CD4-positive, alpha-beta T cell treated with Interleukin-10 for 1 hour (primary cell): ENCODE results near the gene NEB.
"Not testable (repeated sequence)": the region's sequence is repeated elsewhere in the genome, so short reads cannot be mapped to it uniquely, and the experiment has no call there.

Experiments
- DNase-seq: peaks from one replicate; pipeline ENCODE4 v3.0.0-alpha.2; 2020

The NEB gene

DNA sequence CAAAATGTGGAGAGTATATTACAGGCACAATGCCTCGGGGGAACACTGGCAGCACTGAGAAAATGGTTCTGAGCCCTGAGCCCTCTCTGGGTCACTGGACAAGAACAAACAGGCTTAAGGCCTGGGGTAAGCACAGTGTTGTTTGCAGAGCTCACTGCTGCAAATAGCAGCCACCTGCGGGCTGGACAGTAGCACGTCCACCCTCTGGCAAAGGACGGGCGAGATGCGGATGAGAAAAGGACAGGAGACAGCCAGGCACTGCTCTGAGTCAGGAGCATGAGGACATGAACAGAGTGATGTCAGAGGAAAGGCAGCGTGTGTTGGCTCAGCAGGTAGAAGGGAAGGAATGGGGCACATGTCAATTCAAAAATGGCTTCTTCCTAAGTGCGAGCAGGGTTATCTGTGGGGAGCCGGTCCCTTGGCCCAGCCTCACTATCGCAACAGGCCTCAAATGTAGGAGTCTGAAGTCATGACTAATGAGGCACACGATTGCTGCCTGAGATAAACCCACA, 25.9 kb upstream of the NEB start:
- DNase-seq: no peak

DNA sequence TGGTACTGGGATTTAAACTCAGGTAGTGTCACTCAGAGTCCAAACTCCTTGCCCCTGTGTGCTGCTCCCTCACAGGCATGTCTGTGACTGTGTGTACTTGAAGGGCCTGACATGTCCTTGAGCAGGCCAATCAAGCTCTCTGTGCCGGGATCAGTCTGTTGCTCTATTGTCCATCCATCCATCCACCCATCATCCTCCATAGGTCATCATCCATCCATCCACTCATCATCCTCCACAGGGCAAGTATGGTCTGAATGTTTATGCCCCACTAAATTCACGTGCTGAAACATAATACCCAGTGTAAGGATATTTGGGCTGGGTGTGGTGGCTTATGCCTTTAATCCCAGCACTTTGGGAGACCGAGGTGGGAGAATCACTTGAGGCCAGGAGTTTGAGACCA, 24.5 kb upstream of the NEB start:
- DNase-seq: no peak

DNA sequence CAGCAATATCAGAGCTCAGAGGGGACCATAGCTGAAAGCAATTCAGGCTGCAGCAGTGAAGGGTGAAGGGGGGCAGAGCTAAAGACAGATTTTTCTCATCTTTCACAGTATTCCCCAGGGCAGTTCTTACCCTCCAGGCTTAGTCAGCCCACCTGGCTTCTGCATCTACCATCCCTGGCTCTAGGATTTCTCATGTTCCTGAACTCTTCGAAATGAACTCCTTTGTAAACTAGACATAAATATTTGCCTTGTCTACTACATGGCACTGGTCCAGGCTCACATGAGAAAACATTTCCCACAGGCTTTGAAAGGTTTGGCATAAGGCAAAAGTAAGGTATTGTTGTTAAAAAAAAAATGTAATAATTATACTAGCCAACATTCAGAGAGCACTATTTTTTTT, 23.6 kb upstream of the NEB start:
- no peak for DNase-seq

DNA sequence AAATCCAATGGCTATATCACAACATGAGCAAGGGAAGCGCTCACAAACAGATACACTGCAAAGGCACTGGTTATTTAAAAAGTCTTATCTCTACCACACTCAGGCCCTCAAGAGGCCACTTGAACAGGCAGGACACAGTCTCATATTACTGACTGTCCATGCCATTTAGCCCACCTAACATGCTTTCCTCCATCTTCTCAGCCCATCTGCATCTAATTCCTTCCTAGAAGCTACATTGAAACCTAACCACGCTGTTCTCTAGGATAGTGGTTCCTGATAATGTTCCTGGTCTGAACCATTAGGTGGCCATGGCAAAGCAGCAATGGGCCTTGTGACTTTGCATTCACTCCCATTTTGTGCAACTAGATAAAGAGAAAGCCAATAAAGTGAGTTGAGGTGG, 22.5 kb upstream of the NEB start:
- no peak for DNase-seq

DNA sequence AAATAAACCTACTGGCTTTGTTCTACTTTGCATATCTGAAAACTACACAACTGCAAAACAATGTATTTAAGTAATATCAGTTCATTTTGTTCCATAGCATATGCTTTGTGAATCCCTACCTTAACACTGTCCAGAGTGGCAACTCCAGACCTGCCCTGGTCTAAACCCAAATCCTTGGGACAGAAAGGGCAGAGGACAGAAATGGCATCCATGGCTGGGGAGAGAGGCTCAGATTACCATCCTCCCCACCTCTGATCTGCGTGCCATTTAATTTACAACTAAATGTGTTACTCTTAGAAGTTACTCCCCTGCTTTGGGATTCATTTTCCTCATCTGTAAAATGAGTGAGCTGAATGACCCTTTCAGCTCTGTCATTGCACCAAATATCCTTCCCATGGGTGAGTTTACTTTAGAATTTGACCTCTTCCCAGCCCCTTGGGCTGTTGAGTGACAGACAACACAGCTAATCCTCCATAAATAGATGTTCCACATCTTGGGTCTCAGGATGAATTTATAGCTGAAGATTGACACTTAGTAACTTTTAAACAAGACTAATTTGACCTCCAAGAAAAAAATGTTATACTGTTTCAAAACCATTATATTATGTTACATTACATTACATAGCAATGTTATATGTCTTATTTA, 20.1 kb upstream of the NEB start:
- no peak for DNase-seq

DNA sequence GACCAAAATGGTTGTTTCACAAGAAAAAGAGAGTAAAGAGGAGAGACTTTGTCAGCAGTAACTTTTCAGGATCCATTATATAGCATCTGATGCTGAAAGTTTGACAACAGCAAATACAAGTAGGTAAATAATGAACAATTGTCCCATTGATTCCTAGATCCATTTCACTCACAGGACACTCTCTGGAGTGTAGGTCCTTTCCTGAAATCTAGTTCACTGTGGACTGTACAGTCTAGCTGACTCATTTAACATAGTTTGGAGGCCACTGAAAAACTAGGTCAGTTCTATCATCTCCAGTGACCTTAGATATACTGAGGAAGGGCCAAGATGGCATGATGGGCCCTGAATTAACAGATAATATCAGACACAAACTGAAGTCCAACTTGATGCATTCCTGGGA, 19.3 kb upstream of the NEB start:
- DNase-seq: no peak

DNA sequence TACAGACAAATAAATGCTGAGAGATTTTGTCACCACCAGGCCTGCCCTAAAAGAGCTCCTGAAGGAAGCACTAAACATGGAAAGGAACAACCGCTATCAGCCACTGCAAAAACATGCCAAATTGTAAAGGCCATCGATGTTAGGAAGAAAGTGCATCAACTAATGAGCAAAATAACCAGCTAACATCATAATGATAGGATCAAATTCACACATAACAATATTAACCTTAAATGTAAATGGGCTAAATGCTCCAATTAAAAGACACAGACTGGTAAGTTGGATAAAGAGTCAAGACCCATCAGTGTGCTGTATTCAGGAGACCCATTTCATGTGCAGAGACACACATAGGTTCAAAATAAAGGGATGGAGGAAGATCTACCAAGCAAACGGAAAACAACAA, 11.0 kb upstream of the NEB start:
- not testable (repeated sequence) for DNase-seq

DNA sequence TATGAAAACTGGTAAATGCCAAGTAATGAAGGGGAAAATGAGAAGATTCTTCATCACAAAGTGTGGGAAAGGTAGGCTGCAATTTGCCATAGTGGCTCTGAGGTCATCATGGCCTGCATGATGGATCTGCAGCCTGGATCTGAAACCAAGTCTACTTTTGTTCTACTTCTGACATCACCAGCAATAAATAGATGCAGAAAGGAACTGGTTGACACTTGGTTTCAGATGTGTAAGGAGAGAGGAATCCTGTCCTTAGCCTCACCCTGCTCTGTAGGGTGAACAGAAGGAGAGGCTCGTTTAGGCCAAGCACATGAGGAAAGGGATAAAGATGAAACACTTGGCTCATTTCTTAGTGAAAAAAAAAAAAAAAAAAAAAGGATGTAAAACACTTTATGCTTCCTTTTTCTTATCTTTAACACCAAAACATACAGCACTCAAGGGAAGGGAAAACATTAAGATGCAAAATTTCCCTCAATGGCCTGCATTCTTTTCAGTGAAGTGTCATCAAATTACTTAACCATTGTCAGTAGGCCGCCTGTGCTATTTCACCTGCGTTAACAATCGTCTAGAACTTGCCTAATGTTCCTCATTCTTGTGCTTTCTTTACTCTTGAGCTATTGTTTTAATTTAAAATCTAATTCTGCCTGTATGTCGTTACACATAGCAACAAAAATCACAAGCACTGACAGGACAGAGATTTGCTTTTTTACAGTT, 3.9 kb downstream of the NEB start:
- no peak for DNase-seq

DNA sequence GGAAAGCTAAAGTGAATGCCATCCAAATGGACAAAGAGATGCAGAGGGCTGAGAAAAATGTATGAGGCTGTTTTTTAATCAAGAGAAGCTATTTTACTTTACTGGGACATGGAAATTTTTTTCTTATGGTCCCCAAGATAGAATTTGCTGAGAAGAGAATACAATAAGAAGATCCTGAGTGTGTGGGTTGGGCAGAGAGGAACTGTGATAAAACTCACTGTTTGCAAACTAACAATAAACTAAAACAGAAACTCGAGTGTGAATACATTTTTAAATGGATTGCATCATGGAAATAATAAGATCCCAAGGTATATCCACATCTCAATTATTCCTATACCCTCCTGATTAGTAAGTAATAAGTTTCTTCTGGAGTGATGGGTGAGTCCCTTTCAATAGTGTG, 4.4 kb downstream of the NEB start:
- no peak for DNase-seq

DNA sequence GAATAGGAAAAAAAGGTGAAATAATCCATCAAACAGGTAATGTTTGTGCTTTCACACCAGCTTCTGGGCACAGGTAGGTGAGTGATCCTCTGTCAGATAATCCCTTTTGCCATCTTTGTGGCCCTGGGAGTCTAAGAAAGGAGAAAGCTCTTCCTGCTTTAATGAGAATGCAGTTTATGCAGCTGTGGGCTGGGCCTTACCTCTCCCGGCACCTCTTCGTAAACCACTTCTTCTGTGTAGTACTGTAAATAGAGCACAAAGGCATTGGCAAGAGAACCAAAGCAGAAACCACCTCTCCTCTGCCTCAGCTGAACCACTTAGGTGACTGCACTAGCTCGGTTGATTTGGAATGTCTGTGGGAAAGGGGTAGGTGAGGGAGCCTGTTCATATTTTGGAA, 4.9 kb downstream of the NEB start:
- DNase-seq: no peak

DNA sequence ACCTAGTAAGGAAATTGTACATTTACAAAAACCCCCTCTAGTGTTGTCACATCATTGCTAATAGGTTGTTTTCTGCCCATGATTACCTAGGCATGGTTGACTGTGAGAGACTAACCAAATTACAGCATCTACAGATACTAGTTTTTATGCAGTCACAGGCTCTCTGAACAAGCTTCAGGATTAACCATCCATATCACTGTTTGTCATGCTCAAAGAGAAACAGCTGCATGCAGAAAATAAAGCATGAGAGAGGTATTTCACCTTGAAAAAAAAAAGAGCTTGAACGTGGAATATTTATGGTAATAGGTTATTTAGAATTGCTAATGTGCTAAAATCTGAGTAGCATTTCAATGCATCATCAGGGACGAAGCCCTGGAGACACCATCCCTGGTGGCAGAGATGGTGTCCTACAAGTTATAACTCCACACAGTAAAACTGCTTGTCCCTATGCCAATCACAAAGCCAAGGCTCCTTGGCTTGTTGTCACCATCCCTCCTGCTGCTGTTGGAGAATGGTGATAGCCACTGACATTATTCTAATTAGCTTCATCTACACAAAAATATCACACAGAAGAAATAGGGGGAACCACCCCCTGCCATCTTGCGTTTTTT, 5.4 kb downstream of the NEB start:
- DNase-seq: no peak

DNA sequence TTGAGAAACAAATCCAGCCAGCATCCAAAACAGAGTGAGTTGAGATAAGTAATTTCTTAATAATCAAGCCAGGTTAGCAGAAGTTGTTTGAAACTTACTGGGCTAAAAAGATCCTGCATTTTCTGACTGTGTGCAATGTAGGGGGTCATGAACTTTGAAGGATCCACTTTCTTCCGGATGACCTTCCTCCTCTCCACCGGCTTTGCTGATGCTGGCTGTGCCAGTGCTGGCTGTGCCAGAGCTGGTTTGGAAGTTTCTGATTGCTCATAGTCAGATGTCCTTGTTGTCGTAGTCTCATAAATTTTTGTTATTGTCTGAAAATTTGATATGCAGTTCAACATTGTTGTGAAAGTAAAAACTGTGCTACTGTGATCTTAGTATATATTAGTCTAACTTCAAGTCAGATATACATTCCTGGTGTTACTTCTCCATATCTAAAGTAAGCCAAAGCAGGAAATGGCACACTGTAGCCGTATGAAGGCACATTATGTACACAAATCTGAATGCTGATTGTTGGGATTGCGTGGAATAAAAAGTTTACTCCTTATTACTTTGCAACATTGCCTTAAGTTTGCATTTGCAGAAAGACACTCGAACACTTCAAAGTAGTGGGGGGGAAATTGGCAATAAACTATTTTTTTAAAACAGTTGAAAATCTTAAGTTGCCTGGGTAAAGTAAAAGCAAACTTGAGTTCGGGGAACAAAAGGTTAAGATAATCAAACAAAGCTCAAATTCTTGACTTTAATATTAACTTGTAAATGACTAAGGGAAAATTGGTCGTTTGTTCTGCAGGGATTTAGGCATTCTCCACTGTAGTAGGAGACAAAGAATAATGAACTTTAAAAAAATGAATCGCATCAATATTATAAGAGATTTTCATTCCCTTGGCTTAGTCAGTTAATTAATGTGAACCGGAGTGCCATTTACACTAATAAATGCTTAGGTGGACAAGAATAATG, 6.4 kb downstream of the NEB start:
- no peak for DNase-seq

DNA sequence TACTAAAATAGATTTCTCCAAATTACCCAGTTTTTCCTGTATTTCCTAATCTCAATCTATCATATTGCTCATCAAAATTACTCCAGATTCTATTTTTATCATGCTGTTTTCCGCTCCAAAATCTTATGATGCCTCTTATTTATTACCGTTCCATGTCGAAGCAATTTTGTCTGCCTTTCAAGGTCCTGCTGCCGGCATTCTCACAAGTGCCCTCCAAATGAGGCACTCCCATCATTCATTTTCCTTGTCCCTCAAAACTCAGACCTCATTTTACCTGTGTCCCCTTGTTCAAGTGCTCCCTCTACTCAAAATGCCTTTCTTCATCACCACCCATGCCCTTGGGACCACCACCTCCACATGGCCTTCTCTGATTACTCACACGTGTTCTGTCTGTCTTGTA, 13.1 kb downstream of the NEB start:
- no peak for DNase-seq

DNA sequence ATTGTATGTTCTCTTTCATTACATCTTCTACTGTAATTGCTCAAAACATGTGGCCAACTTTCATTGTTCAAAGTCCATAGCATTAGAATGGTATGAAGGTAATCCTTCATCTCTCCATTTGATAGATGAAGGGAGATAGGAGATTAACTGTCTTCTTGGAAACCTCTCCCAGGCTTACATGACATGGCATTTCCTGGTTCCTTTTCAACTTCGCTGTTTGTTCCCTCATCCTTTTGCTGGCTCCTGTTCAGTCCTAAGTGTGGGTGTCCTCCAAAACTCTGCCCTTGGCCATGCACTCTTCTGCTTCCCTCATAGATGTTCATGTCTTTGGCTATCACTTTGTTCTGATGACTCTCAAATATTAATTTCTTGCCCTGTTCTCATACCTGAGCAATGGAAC, 13.8 kb downstream of the NEB start:
- DNase-seq: no peak

DNA sequence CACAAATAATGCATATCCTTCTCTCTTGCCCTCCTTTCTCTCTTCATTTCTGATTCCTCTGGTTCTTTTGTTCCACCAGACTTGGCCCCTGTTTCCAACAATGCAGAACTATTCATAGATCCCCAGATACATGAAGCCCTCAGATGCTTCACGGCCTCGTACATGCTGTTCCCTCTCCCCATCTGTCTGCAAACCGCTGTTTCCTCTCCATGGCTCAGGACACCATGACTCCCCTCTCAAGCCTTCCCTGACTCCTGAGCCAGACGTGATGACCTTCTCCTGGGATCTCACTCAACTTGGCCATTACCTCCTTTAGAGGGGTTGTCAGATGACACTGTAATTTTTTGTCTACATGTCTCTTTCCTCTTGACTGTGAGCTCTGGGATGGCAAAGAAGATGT, 15.5 kb downstream of the NEB start:
- DNase-seq: no peak

DNA sequence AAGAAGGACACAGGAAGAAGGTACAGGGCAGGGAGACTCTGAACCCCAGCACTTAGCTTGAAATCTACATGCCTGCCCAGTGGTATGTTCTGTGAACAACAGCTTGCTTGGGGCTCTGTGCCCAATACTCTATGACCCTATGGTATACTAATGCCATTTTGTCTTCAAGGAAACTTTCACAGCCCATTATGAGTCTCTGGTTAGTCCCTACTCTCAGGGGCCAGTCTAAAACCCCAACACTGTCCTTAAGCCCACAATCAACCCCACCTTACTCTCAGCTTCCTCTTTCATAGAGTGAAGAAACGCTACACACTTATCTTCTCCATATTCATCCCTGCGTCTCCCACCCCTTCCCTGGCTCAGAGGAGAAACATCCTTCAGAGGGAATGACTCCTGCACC, 16.0 kb downstream of the NEB start:
- DNase-seq: no peak

DNA sequence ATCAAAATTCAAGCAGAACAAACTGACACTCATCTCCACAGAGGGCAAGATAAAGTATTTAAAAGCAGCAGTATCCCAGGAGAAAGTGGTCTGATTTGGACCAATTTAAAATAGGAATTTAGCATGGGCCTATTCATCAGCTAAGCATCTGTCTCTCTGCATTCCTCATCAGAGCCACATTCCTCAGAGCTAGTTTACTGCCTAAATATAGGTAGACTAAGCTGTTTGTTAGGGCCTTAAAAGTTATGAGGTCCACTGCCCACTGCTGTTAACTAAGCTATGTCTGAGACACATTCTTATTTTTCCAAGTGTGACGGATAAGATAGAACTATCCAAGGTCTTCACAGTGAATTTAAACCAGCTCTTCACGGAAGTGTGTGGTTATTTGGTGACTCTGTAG, 17.6 kb downstream of the NEB start:
- DNase-seq: no peak

DNA sequence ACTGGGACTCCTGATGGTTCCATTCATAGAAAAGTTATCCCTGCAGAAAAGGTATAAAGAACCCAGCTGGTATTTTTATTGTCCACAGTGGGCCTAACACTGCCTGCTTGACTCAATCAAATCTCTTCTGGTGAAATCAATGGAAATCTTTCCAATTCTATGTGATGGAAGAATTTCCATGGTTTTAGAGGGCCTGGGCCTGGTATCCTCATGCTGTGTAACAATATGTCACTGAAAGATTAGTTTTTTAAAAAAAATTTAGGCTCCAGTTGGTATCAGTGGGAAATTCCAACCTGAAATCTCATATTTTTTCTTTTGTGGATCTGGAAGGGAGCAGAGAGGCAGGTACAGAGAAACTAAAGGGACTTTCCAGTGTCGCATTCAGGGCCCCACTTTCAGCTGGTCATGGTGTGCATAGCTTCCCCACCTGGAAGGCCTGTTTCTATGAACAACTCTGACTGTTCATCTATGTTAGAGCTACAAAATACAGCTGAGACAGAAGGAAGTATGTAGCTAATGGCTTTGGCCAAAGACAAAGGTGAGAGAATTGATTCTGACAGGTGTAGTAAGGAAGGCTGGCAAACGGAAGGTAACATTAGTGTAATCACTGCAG, 20.9 kb downstream of the NEB start:
- DNase-seq: no peak

DNA sequence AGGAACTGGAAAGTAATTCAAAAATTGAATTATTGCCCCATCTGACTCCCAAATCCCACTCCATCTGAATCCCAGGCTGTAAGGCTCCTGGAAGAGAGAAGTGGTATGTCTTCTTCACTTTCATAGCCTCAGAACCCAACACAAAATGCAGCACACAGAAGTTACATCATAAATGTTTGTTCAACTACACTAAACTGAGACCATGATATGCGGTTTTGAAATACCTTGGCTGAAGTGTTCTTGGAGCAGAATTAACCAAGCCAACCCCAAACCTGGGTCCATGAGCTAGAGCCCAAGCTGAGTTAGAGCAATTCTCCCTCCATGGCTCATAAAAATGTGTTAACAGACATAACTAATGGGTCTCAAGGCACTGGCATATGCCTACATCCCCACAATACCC, 23.3 kb downstream of the NEB start:
- no peak for DNase-seq

DNA sequence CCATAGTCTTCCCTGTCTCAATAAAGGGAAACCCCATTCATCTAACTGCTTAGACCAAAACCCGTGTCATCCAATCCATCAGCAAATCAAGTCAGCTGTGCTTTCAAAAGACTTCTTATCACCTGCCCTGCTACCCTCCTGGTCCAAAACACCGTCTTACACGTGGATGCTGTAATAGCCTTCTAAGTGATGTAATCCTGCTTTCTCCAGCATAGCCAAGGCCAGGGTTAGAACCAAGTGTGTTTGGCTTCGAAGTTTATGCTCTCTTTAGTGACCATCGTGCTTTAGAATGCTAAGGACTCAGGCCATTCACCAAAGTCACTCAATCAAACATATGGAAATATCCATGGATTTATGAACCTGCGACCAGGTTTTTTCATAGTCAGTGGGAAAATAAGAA, 25.5 kb downstream of the NEB start:
- no peak for DNase-seq

DNA sequence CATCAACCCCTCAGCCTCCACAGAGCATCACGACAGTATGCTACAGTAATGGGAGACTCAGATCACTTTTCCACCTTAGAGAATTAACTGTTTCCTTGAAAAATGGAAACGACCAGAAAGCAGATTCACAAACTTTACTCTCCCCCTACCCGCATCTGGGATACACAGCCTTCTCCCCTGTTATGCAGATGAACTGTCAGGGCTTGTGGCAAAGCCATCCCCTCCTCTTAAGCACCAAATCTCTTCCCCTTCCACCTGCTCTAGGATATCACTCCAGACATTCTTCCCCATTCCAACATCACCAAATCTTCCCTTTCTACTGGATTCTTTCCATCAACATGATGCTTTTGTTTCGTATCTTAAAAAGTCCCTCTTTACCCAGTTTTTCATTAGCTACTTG, 26.4 kb downstream of the NEB start:
- DNase-seq: no peak

DNA sequence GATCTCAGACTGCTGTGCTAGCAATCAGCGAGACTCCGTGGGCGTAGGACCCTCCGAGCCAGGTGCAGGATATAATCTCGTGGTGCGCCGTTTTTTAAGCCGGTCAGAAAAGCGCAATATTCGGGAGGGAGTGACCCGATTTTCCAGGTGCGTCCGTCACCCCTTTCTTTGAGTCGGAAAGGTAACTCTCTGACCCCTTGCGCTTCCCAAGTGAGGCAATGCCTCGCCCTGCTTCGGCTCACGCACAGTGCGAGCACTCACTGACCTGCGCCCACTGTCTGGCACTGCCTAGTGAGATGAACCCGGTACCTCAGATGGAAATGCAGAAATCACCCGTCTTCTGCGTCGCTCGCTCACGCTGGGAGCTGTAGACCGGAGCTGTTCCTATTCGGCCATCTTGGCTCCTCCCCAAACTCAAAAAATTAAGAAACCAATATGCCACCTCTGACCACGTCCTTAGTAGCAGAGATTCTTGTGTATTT, 29.8 kb downstream of the NEB start:
- DNase-seq: not testable (repeated sequence)

DNA sequence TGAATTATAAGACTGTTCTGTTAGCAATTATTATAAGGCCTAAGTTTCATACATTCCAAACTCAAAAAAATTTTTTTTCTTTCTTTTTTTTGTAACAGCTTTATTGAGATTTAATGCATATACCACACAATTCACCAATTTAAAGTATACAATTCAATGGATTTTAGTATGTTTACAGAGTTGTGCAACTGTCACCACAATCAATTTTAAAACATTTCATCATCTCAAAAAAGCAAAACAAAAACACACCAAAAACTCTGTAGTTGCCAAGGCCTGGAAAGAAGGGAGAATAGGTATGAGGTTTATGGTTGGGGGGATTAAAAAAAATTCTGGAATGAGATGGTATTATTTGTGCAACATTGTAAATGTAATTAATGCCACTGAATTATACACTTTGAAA, 36.1 kb downstream of the NEB start:
- not testable (repeated sequence) for DNase-seq
